Fibroblast of the aortic adventitia (primary cell): ENCODE data around the gene CUBN. TPM values are rescaled to one million over a fixed set of nuclear protein-coding genes. Genes with fewer than 3 reads are reported as not detected.

Source experiments
- DNase-seq: peaks from one replicate; pipeline ENCODE4 v3.0.0-alpha.2; 2010; ENCODE audit warnings: low read depth
- H3K4me3 ChIP-seq: 2 replicates; pipeline ENCODE4 v1.5.1; 2011; ENCODE audit warnings: low read depth, mild to moderate bottlenecking, control low read depth, low read length, moderate library complexity
- total RNA-seq: library from RNA; depleted of rRNA; stranded (reverse); fragments of >200 nt; gene quantifications from 2 replicates; pipeline ENCODE4 v1.2.3, GENCODE V29; 2012; ENCODE audit warnings: low replicate concordance
- TF ChIP-seq, protein P1 (sequence below): IDR thresholded peaks from 2 replicates; pipeline ENCODE4 v1.5.1; 2011; ENCODE audit warnings: mild to moderate bottlenecking, low read length, control low read depth, inconsistent platforms; ENCODE audit not compliant: insufficient read depth

The CUBN gene
- total RNA-seq, 1 donor = 4.2 TPM

DNA sequence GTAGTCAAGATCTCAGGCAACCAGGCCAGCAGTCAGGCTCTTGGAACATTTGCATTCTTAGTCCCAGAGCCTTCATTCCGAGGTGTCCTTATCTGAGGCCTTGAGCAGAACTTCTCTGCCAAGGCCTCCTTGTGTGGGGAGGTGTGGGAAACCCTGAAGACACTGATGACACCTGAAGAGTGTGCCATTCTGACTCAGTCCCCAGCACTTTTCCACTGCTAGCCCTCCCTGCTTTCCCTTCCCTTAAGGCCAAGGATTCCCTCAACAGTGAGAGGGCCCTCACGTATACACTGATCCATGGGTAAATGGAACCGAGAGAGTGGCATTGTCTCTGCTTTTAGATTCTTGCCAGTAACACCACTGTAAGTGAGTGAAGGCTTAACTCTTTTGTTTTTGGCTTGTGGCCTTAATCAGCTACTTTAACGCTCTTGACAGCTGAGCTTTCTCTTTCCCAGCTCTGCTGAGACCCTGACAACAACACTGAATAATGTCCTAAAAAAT is 41.6 kb upstream of the CUBN start:
- no peak for DNase-seq
- TF ChIP-seq, protein P1, sequence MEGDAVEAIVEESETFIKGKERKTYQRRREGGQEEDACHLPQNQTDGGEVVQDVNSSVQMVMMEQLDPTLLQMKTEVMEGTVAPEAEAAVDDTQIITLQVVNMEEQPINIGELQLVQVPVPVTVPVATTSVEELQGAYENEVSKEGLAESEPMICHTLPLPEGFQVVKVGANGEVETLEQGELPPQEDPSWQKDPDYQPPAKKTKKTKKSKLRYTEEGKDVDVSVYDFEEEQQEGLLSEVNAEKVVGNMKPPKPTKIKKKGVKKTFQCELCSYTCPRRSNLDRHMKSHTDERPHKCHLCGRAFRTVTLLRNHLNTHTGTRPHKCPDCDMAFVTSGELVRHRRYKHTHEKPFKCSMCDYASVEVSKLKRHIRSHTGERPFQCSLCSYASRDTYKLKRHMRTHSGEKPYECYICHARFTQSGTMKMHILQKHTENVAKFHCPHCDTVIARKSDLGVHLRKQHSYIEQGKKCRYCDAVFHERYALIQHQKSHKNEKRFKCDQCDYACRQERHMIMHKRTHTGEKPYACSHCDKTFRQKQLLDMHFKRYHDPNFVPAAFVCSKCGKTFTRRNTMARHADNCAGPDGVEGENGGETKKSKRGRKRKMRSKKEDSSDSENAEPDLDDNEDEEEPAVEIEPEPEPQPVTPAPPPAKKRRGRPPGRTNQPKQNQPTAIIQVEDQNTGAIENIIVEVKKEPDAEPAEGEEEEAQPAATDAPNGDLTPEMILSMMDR = no peak
- H3K4me3 ChIP-seq = no peak overlapping the region

DNA sequence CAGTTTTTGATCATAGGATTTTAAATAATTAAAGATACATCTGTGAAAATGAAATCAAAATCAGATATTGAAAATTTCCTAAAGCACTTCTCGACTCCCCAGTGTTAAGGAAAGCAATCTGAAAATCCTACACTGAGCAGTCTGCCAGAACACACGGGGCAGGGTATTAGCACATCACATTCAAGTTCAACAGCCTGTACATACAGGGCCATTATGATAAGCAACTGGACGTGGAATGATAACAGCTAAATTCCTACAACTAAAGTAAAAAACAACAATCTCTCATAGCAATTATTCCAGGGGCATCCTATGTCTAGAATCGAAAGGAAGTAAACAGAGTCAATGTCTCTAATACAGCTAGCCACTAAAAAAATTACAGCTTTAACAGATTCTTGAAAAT is 40.2 kb upstream of the CUBN start:
- DNase-seq = peak; percentile 10
- TF ChIP-seq, protein P1 = no peak

DNA sequence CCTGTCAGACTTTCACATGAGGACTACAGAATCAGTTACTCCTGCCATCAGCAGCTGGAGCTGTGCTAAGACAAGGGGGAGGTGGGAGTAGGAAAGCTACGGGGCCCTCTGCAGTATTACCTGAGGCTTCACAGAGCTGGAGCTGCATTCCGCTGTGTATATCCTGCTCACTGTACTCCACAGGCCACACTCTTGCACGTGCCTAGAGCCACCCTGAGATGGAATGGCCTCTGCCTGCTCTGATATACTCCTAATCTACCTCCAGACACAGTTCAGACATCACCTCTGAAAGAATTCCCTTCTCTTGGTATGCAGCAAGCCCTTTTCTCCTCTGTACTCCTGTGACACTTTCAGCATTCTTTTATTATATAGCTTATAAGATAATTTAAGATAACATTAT is 37.1 kb upstream of the CUBN start:
- H3K4me3 ChIP-seq = no peak overlapping the region
- TF ChIP-seq, protein P1 = no peak
- DNase-seq = no peak

More for the DNA sequence above, 40.2 kb upstream of the CUBN start:
- no peak overlapping the region for H3K4me3 ChIP-seq

DNA sequence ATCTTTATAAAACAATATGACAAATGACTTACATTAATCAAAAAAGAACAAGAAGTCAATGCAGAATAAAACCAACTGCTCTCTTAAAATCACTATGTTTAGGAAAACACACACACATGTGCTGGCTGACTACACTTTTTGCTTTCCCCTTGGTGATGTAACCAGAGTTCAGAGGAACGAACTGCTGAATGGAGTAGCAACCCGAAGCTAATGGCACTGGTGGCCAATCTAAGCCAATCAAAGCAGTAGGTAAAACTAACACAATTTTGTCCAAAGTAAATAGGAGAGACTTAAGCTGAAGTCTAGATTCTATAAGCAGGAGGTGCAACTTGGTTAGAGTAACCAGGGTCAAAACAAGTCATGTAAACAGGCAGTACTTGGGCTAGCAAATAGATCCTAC is 33.2 kb upstream of the CUBN start:
- TF ChIP-seq, protein P1 = no peak
- H3K4me3 ChIP-seq = no peak overlapping the region
- no peak for DNase-seq

DNA sequence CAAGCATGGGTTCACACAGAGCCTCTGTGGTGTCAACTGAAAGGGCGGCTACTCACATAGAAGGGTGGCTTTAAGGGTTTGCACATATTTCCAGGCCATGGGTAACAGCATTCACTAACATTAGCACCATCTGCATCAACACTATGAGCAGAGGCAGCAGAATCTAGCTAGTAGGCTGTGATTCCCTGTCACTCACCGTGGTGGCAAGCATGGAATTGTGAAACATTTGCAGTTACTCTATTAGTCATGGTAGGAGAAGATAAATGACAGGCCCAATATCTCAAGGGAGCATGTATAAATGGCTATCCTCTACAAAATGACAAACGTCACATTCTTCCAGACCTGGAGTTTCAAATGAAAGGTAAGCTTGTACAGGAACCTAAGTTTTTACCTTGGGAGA is 32.2 kb upstream of the CUBN start:
- no peak for DNase-seq
- TF ChIP-seq, protein P1 = no peak
- no peak overlapping the region for H3K4me3 ChIP-seq

DNA sequence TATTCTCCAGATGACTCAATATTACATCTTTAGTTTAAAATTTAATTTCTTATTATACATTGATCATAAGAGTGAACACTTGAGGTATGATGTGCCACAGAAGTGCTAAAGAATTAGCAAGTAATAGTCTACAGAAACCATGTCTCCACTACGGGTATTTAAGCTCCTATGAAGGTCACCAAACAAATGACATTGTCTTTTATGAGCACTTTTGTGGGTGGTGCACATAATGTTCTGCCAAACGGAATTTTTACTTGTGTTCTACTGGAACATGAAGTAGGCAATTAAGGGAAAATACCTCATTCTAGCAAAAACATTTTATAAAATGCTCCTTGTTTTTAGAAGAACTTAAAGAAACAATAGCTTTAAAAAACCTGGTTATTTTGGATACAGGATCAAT is 27.4 kb upstream of the CUBN start:
- no peak for DNase-seq
- TF ChIP-seq, protein P1 = no peak
- no peak overlapping the region for H3K4me3 ChIP-seq

DNA sequence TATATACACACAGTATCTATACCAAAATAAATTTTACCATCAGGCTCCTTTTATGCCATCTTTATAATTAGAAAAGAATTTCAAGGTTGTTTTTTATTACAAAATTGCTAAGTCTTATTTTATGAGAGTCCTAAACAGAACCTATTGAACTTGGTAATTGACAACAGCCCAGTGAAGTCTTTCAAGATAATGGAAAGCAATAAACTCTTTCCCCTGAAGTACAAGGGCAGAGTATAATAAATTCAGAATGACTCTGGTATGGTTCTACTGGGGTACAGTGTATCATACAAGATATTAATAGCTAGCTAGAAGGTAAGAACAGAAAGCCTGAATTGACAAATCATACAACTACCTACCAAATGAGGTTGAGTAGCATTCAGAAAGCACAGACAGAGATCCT is 26.2 kb upstream of the CUBN start:
- no peak overlapping the region for H3K4me3 ChIP-seq
- TF ChIP-seq, protein P1 = no peak
- no peak for DNase-seq
